ENCODE data around the gene ZNF541. TPM values are rescaled to one million over a fixed set of nuclear protein-coding genes. Genes with fewer than 3 reads are reported as not detected.

The ZNF541 gene, protein sequence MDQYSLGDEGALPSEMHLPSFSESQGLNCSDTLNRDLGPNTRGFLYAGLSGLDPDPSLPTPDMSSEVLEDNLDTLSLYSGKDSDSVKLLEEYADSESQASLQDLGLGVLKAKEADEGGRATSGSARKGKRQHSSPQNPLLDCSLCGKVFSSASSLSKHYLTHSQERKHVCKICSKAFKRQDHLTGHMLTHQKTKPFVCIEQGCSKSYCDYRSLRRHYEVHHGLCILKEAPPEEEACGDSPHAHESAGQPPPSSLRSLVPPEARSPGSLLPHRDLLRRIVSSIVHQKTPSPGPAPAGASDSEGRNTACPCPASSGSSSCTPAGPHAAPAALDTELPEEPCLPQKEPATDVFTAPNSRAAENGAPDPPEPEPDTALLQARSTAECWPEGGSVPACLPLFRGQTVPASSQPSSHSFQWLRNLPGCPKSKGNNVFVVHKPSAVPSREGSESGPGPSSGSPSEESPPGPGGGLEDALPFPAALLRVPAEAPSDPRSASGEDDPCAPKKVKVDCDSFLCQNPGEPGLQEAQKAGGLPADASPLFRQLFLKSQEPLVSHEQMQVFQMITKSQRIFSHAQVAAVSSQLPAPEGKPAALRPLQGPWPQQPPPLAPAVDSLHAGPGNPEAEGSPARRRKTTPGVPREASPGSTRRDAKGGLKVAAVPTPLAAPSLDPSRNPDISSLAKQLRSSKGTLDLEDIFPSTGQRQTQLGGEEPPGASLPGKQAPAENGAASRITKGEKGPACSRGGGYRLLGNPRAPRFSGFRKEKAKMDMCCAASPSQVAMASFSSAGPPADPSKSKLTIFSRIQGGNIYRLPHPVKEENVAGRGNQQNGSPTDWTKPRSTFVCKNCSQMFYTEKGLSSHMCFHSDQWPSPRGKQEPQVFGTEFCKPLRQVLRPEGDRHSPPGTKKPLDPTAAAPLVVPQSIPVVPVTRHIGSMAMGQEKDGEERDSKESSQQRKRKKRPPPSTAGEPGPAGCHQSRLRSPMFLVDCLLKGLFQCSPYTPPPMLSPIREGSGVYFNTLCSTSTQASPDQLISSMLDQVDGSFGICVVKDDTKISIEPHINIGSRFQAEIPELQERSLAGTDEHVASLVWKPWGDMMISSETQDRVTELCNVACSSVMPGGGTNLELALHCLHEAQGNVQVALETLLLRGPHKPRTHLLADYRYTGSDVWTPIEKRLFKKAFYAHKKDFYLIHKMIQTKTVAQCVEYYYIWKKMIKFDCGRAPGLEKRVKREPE (N-terminal part only)
- total RNA-seq (2014; rRNA removed; shearing (Covaris generic)): not detected in 2 replicates
- 0.45 TPM in 1 of 2 replicates, not detected in the other for polyA plus RNA-seq (2015; cell fraction: cytosol; rRNA removed)
- not detected in 2 replicates for polyA plus RNA-seq (2015; cell fraction: nucleus; rRNA removed)

DNA sequence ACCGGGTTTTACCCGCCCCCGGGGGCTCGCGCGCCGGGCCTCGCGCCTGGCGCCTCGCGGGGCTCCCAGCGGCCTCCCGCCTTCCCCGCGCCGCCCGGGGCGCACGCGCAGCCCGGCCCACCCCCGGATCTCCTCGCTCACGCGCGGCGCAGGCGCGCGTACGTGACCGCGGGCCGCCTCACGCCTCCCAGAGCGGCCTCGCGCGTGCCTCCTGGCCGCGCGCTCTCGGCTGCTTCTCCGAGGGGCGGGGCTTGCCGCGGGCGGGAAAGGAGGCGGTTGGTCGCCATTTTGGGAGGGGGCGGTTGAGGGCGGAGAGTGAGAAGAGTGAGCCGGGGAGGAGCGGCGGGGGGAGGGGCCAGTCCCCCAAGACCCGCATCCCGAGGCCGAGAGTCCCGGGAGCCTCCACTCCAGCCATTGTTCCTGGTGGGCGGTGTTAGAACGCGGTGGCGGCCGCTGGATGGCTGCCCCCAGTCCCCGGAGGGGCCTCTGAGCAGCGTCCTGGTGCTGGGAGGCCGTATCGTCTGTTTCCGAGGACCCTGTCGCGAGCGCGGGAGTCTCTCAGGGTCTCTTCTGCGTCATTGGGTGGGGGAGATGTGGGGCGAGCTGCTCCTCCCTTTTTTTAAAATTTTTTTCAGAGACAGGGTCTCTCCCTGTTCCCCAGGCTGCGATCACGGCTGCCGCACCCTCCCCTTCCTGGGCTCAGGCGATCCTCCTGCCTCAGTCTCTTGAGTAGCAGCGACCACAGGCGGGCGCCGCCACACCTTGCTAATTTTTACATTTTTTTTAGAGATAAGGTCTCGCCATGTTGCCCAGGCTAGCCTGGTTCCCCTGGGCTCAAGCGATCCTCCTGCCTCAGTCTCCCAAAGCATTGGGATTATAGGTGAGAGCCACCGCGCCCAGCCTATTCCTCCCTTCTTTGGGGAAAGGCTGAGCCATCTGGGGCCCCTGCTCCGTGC lies at the start of gene ZNF541:
TSS of gene ZNF541 (minus strand) at position 78 of the 956 bp plus-strand sequence. CDS start 17,292 bp downstream, outside the sequence.
- in situ Hi-C loops (cut with HindIII; ENCODE audit: low pct_unique_long_range_greater_than_20kb, low sequenced_read_pairs): no loop called here
- no peak for DNase-seq (ENCODE audit: low read depth, low spot score)

DNA sequence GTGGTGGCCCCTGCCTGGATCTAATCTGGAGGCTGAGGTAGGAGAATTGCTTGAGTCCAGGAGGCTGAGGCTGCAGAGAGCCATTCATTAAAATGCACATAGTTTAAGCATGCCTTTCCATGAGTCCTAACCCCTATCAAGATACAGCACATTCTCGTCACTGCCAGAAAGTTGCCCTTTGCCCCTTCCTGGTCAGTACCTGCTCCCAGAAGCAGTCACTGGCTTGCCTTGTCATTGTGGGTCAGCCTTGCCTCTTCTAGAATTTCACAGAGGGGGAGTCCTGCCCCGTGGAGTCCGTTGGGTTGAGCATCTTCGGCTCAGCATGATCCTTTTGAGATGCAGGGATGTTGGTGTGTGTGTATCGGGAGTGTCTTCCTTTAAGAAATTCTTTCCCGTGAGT lies 46.8 kb upstream of the ZNF541 start:
- in situ Hi-C loops (cut with HindIII; ENCODE audit: low pct_unique_long_range_greater_than_20kb, low sequenced_read_pairs): no loop called here
- no peak for DNase-seq (ENCODE audit: low read depth, low spot score)

DNA sequence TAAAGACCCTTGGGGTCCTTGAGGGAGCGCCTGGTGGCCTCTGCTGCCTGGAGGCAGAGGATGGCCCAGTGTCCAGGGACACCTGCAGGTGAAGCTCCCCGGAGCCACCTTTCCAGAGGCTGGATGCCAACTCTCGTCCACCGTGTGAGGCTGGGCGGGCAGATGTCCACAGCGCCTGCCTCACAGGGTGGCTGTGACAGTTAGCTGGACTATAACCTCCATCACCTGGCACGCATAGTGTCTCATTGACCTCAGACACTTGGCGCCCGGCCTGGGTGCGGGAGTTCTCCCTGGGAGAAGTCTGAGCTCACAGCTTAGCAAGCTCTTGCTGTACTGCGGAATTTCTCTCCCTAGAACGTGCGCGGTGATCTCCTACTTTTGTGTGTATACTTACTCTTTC lies 45.8 kb upstream of the ZNF541 start:
- in situ Hi-C loops (cut with HindIII; ENCODE audit: low pct_unique_long_range_greater_than_20kb, low sequenced_read_pairs): no loop called here
- DNase-seq (ENCODE audit: low read depth, low spot score): no peak

DNA sequence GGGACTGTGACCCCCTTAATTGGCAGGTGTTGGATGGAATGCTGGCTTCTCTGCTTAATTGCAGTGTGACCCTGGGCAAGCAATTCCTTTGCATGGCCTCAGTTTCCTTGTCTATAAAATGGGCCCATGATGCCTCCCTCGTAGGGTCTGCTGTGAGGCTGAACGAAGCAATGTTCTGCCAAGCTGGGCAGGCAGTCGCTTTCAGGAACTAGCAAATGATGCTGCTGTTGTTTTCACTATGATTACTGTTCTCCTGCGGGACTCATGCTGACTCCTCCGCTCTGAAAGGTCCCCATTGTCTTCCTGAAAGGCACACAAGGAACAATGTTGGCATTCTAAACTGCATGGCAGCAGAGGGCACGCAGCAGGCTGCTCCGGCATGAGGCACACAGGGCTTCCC lies 42.8 kb upstream of the ZNF541 start:
- in situ Hi-C loops (cut with HindIII; ENCODE audit: low pct_unique_long_range_greater_than_20kb, low sequenced_read_pairs): no loop called here
- peak; percentile 93 for DNase-seq (ENCODE audit: low read depth, low spot score)

DNA sequence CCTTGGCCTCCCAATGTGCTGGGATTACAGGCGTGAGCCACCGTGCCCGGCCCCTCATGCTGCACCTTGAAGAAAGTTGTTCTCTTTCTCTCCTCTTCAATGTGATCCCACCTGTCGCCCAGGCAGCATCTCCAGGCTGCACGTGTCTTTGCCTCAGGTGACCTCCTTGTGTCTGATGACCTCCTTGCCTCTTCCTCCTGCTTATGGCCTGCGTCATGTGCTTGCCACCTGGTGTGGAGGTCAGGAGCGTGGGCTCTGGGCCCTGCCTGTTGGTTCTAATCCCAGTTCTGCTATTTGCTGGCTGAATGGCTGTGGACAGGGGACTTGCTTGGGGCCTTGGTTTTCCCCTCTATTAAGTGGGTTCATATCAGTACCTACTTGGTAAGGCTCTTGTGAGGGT lies 42.3 kb upstream of the ZNF541 start:
- in situ Hi-C loops (cut with HindIII; ENCODE audit: low pct_unique_long_range_greater_than_20kb, low sequenced_read_pairs): no loop called here

DNA sequence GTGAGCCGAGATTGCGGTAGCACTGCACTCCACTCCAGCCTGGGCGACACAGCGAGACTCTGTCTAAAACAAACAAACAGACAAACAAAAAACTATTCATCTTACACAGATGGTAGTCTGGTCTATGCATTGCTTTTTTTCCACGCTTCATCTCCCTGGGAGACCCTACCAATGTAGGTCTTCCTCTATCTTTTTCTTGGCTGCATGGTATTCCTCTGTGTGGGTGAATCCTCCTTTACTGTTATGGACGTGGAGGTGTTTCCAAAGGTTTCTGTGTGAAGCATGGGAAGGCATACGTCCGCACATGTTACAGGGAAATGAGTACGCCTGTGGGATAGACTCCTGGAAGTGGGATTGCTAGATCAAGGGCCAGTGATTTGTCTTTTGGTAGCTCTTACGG lies 41.6 kb upstream of the ZNF541 start:
- in situ Hi-C loops (cut with HindIII; ENCODE audit: low pct_unique_long_range_greater_than_20kb, low sequenced_read_pairs): no loop called here
- DNase-seq (ENCODE audit: low read depth, low spot score): no peak

More for the DNA sequence above, 42.3 kb upstream of the ZNF541 start:
- peak; percentile 25 for DNase-seq (ENCODE audit: low read depth, low spot score)

DNA sequence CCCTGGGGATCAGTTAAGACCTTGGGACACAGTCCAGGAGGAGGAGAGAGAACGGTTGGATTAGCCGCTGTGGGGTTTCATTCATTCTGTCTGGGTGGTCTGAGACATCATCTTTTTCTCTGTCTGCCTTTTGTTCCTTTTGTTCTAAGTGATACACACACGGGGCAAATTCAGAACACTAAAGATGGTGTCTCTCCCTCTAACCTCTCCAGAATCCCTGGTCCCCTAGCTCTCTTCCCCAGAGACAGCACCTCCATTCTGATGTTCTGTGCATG lies 41.0 kb upstream of the ZNF541 start:
- DNase-seq (ENCODE audit: low read depth, low spot score): no peak
- in situ Hi-C loops (cut with HindIII; ENCODE audit: low pct_unique_long_range_greater_than_20kb, low sequenced_read_pairs): no loop called here

DNA sequence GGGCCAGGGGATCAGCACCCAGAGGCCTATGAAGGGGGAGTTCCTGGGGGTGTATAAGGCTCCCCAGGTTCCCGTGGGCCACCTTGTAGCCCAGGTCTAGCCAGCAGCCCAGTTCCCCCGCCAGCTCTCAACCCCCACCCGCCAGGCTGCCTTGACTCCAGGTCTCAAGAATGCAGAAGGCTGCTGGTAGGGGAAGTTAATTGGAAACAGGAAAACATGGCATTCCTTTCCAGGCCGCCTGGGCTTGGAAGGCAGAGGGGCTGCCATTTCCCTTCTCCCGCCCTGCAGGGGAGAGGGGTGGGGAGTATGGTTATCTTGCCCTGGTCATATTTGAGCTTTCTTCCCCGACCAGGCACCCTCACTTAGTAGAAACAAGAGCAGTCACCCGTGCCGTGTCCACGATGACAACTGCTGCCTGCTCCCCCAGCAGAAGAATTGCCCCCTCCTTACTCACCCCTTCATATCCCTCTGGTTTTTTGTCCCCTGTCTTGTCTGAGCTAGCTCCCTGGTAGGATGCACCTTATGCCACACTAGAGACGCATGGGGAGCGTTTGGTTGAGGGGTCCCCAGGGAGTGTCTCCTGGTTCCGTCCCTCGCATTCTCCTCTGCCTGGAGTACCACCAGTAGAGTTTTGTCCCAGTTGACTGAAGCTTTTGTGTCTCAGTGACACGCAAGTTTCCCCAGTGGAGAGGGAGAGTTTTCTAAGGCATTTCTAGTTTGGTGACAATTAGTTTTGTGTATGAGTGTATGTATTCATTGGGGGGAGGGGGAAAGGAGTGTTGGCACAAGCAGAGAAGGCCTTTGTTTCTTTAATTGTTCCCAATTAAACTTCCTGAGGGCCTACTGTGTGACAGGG lies 40.4 kb upstream of the ZNF541 start:
- in situ Hi-C loops (cut with HindIII; ENCODE audit: low pct_unique_long_range_greater_than_20kb, low sequenced_read_pairs): no loop called here
- no peak for DNase-seq (ENCODE audit: low read depth, low spot score)

DNA sequence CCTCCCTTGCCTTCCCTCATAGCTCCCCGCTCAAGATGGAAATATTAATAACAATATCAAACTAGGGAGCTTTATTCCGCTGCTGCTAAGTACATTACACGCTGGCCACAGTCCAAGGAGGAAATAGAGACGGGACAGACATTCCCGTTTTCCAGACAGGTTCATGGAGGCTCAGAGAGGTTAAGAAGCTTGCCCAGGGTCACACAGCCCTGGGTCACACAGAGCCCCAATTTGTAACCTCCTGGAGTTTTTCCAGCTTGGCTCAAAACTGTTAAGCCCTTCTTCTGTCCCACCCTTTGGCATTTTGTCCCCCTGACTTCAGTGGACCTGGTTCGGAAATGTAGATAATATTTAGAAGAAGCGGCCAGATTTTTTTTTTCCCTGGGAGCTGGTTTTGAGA lies 38.0 kb upstream of the ZNF541 start:
- DNase-seq (ENCODE audit: low read depth, low spot score): no peak
- in situ Hi-C loops (cut with HindIII; ENCODE audit: low pct_unique_long_range_greater_than_20kb, low sequenced_read_pairs): no loop called here

DNA sequence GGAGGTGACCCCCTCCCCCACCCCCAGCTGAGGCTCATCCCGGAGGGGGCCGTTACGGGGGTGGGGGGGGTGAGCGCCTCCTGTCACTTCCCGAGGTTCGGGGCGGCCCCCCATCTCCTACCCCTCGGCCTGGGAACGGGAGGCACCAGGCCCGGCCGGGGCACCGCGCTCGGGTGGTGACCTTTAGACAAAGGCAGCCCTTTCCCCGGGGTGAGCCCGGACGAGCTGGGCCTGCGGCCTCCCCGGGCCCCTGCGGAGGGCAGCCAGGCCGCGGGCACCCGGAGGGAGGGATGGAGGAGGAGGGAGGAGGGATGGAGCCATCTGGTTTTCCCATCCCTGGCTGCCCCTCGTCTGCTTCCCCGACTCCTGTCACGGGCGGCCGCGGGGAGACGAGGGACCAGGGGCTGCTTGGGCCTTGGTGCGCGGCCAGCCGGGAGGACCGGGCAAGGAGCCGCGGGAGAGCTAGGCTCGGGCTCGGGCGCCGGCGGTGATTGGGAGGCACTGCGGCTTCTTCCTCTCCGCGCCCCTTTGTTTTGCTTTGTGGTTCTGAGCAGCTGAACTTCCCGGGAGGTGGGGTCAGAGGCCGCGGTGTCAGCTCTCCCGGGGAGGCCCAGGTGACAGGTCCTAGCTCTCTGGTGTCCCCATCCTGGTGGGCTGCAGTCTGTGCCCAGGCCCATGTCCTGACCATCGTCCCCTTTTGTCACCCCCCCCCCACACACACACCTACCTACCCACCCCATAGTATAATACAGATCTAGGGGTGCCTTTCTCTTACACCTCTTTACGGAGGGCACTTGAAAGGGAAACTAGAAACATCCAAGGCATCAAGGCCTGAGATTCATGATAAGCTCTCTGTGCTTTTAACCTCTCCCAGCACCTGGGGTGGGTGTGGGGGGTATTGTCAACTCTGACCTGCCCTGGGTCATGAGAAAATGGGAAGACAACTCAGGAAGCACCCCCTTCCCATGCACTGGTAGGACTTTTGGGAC lies 37.3 kb upstream of the ZNF541 start:
- in situ Hi-C loops (cut with HindIII; ENCODE audit: low pct_unique_long_range_greater_than_20kb, low sequenced_read_pairs): no loop called here
- no peak for DNase-seq (ENCODE audit: low read depth, low spot score)

DNA sequence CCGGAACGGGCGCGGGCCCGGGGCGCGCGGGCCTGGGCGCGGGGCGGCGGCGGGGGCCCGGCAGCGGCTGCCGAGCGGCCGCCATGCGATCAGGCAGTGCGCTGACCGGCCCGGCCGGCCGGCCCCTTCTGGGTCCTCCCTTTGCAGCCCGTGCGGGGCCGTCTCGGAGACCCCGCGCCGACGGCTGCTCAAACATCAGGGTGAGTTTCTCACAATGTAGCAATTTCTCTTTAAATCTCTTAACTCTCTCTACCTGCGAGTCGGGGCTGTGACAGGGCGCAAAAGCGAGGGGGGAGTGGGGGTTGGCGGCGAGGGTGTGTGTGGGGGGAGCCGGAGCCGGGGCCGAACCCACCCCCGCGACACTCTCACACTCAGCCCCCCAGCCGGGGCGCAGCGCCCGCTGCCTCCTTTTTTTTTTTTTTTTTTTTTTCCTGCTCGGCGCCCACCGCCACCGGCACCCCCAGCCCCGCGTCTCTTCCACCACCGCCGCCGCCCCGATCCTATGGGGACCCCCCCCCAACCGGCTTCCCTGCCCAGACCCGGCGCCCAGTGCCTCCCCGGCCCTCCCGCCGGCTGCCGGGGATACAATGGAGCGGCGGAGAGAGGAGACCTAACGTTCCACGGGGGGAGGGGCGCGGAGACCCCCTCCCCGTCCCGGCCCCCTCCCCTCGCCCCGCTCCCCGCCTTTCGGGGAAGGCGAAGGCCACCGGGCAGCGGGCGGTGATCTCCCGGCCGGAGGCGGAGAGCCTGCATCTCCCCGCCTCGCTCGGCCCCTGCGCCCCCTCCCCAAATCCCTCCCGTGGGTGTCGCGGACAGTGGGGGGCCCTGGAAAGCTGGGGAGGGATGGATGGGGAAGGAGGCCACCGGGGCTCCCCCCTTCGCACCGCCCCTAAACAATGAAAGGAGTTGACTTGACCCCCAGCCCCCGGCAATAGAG lies 36.3 kb upstream of the ZNF541 start, which contains the start of gene BICRA:
TSS of gene BICRA (plus strand) at position 166 of the 937 bp plus-strand sequence. CDS start 64,441 bp downstream, outside the sequence.
- in situ Hi-C loops (cut with HindIII; ENCODE audit: low pct_unique_long_range_greater_than_20kb, low sequenced_read_pairs): no loop called here
- DNase-seq (ENCODE audit: low read depth, low spot score): peak; percentile 71

DNA sequence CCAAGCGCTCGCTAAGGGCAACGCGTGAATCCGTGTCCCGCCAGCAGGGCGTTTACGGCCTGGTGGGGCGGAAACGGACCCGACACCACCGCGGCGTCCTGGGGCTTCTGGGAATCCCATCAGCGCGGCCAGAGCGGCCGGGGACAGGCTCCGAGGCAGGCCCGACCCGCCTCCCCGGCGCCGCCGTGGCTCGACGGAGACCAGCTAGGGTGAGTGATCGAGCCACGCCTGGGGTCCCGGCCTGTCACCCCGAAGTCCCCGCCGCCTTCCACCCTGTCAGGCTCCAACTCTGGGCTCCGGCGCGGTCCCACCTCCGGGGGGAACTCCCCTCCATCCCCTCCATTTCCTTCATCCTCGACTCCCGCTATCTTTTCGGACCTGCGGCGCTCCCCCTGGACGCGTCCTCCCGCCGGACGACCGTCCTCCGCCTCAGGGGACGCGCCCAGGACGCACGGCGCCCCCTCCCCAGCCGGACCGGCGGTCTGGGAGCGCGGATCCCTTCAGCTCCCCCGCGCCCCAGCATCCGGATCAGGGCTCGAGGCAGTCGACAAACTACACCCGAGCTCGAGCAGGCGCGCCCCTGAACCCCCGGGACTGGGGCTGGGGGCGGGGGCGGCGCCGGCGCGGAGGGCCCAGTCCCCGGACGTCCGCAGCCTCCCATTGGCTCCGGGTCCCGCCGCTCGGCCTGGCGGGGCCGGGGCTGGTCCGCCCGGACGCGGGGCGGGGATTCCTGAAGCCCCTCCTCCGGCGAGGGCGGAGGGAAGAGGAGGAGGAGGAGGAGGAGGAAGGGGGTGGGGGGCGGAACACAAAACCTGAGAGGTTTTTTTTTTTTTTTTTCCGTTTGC lies 35.3 kb upstream of the ZNF541 start:
- in situ Hi-C loops (cut with HindIII; ENCODE audit: low pct_unique_long_range_greater_than_20kb, low sequenced_read_pairs): no loop called here
- peak; percentile 90 for DNase-seq (ENCODE audit: low read depth, low spot score)

DNA sequence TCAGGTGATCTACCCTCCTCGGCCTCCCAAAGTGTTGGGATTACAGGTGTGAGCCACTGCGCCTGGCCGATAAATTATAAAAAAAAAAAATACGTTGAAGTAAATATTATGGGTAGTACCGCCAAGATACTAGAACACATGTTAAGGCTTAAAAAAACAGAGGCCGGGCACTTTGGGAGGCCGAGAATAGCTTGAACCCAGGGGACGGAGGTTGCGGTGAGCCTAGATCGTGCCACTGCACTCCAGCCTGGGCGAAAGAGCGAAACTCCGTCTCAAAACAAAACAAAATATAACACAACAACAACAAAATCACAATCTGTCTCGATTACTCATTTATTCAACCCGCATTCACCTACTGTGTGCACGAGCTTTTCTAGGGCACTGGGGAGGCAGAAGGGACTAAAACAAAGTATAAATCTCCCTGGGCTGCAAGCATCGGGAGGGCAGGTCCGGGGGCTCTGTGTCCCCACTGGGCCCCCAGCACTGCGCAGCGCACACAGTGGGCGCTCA lies 34.7 kb upstream of the ZNF541 start:
- DNase-seq (ENCODE audit: low read depth, low spot score): no peak
- in situ Hi-C loops (cut with HindIII; ENCODE audit: low pct_unique_long_range_greater_than_20kb, low sequenced_read_pairs): no loop called here

All from SK-MEL-5 (cell line).